Upper lobe of left lung (tissue), 4 donors: ENCODE measurements around the gene DAPK2.

Experiments
- CTCF ChIP-seq, 6 experiments: fragments of 450-650 bp in 4 of 6; fragments of 200-600 bp in 2 of 6; sonication (generic) in 2 of 6; IDR thresholded peaks; one replicate each; pipeline ENCODE4 v1.5.1; 2016 to 2019; ENCODE audit warnings: antibody characterized with exemption in 6 of 6
- EP300 ChIP-seq, 4 donors: sonication (generic); formaldehyde crosslinking; IDR thresholded peaks; one replicate each; pipeline ENCODE4 v1.5.1; 2017; ENCODE audit warnings: antibody characterized with exemption in 4 of 4, control low read depth in 2 of 4
- POLR2A ChIP-seq, 4 donors: fragments of 450-650 bp; IDR thresholded peaks; one replicate each; pipeline ENCODE4 v1.5.1; 2016 to 2017; ENCODE audit warnings: antibody characterized with exemption in 4 of 4, mild to moderate bottlenecking in 2 of 4

- TF ChIP-seq CTCF (IDR thresholded peaks at IDR 0.05) (no peak), POLR2A (IDR thresholded peaks at IDR 0.05) (no peak), EP300 (IDR thresholded peaks at IDR 0.05) (no peak)
Measured at GRCh38 chr15:63968700-63969099, 77.6 kb downstream of the DAPK2 start.
